ENCODE results near the gene ARHGEF18. TPM values are rescaled to one million over a fixed set of nuclear protein-coding genes. Genes with fewer than 3 reads are reported as not detected.

The ARHGEF18 gene
- total RNA-seq, 1 experiment from 2014 or later, result 34.1 TPM

Other genes starting within 250 kb of the ARHGEF18 start
- 0.50 and 1.2 TPM in 2 replicates for gene INSR, start 54.5 kb upstream of the ARHGEF18 start, total RNA-seq (2014; rRNA removed; shearing (Covaris generic))
- 0.47 TPM in 1 of 2 replicates, not detected in the other for gene PEX11G, start 140.1 kb downstream of the ARHGEF18 start, total RNA-seq (2014; rRNA removed; shearing (Covaris generic))
- gene ZNF358, start 167.2 kb downstream of the ARHGEF18 start, total RNA-seq (2014; rRNA removed; shearing (Covaris generic)), result 31.4 and 33.7 TPM in 2 replicates
- gene MCOLN1, start 173.7 kb downstream of the ARHGEF18 start, total RNA-seq (2014; rRNA removed; shearing (Covaris generic)), result 2.9 and 5.5 TPM in 2 replicates
- 41.6 and 47.5 TPM in 2 replicates for gene PNPLA6, start 186.8 kb downstream of the ARHGEF18 start, total RNA-seq (2014; rRNA removed; shearing (Covaris generic))
- not detected in 2 replicates for gene CAMSAP3, start 246.9 kb downstream of the ARHGEF18 start, total RNA-seq (2014; rRNA removed; shearing (Covaris generic))